ENCODE measurements around the gene PPP1R7. TPM values are rescaled to one million over a fixed set of nuclear protein-coding genes. Genes with fewer than 3 reads are reported as not detected.
A peak's percentile ranks its signal among the peaks of the same experiment; 100 is the strongest.

PPP1R7 gene
- total RNA-seq, 1 donor = 46.7 TPM

DNA sequence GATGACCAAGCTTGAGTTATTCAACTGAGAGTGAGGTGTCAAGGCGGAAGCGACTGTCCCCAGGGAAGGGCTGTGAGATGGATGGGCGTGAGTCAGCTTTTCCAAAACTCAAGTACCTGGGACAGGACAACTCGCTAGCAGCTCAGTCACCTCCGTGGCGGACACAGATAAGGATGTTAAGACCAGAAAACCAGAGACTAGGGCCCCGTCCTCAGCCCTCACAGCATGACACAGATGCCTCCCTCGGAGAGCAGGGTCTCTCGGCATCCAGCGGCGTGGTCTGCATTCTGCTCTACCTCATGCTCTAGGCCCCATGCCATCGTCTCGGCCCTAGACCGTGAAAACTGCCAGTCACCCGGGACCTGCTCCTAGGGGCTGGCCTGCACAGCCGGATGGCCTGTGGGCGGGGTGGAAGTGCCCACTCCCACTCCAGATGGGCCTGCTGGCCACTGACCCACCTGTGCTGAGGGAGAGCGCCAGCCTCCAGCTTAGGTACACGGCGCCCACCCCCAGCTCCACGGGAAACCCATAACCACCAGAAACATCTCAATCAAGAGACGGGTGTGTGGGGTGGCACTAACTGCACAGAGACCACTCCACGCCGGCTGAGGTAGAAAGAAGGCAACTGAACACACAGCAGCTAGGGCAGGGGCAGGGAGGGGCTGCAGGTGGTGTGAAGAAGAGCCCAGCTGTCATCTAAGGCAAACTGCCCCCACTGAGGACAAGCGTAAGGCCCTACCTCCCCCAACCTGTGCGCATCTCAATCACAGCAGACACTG, 78.0 kb downstream of the PPP1R7 start:
- DNase-seq (ENCODE audit: insufficient read length, low spot score, missing footprints) = peak; percentile 90
- Histone ChIP-seq H2AFZ (ENCODE audit: low read length) (no peak overlapping the region), H3K4me1 (ENCODE audit: insufficient read depth, low read length) (peaks cover 15% of the 10 kb centered on the region), H3K27me3 (ENCODE audit: insufficient read depth, low read length) (no peaks in the 10 kb centered on the region), H4K20me1 (ENCODE audit: insufficient read depth, low read length) (peaks cover 67% of the 10 kb centered on the region), H3K9me3 (ENCODE audit: low read depth, low read length) (no peaks in the 10 kb centered on the region), H3K36me3 (ENCODE audit: insufficient read depth, low read length) (peaks cover 69% of the 10 kb centered on the region), H3K4me3 (ENCODE audit: insufficient read depth, low read length) (no peak overlapping the region), H3K4me2 (ENCODE audit: insufficient read depth, low read length) (no peak overlapping the region), H3K79me2 (ENCODE audit: insufficient read depth, low read length) (peaks cover 18% of the 10 kb centered on the region), H3K27ac (ENCODE audit: low read depth, low read length) (no peak overlapping the region)
- TF ChIP-seq, protein P1, sequence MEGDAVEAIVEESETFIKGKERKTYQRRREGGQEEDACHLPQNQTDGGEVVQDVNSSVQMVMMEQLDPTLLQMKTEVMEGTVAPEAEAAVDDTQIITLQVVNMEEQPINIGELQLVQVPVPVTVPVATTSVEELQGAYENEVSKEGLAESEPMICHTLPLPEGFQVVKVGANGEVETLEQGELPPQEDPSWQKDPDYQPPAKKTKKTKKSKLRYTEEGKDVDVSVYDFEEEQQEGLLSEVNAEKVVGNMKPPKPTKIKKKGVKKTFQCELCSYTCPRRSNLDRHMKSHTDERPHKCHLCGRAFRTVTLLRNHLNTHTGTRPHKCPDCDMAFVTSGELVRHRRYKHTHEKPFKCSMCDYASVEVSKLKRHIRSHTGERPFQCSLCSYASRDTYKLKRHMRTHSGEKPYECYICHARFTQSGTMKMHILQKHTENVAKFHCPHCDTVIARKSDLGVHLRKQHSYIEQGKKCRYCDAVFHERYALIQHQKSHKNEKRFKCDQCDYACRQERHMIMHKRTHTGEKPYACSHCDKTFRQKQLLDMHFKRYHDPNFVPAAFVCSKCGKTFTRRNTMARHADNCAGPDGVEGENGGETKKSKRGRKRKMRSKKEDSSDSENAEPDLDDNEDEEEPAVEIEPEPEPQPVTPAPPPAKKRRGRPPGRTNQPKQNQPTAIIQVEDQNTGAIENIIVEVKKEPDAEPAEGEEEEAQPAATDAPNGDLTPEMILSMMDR (IDR thresholded peaks at IDR 0.05; ENCODE audit: extremely low read depth, low read depth, low read length) = no peak

DNA sequence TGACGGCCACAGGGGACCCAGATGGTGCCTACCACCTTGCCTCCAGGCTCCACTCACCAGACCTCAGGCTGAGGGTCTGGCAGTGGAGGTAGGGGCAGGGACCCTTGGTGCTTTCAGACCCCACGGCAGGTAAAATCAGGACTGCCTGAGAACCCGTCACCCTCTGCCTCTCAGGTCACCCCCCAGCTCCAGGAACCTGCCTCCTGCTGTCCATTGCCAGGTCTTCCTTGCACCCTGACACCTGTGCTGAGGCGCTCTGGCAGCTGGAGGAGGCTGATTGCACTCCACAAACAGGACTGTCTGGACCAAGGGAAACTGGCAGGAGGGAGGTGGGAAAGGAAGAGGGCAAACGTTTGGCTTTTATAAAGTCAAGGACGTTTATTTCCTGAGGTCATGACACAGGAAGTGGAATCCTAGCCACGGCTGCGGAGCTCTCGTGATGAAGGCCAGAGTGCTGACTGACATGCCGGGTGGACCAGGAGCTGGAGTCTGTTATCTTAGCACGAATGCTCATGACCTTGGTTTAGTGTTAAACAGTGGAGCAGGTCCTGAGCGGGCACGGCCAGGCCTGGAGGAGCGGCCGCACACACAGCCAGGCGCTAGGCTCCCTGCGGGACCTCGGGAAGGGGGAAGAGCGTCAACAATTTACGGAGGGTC, 78.7 kb downstream of the PPP1R7 start:
- Histone ChIP-seq H2AFZ (ENCODE audit: low read length) (no peak overlapping the region), H4K20me1 (ENCODE audit: insufficient read depth, low read length) (peaks cover 71% of the 10 kb centered on the region), H3K9me3 (ENCODE audit: low read depth, low read length) (no peaks in the 10 kb centered on the region), H3K27ac (ENCODE audit: low read depth, low read length) (no peak overlapping the region), H3K79me2 (ENCODE audit: insufficient read depth, low read length) (peaks cover 25% of the 10 kb centered on the region), H3K4me3 (ENCODE audit: insufficient read depth, low read length) (no peak overlapping the region), H3K27me3 (ENCODE audit: insufficient read depth, low read length) (no peaks in the 10 kb centered on the region), H3K4me1 (ENCODE audit: insufficient read depth, low read length) (peaks cover 10% of the 10 kb centered on the region), H3K4me2 (ENCODE audit: insufficient read depth, low read length) (no peak overlapping the region), H3K36me3 (ENCODE audit: insufficient read depth, low read length) (peaks cover 77% of the 10 kb centered on the region)
- DNase-seq (ENCODE audit: insufficient read length, low spot score, missing footprints) = peak; percentile 81
- TF ChIP-seq, protein P1 (IDR thresholded peaks at IDR 0.05; ENCODE audit: extremely low read depth, low read depth, low read length) = no peak

DNA sequence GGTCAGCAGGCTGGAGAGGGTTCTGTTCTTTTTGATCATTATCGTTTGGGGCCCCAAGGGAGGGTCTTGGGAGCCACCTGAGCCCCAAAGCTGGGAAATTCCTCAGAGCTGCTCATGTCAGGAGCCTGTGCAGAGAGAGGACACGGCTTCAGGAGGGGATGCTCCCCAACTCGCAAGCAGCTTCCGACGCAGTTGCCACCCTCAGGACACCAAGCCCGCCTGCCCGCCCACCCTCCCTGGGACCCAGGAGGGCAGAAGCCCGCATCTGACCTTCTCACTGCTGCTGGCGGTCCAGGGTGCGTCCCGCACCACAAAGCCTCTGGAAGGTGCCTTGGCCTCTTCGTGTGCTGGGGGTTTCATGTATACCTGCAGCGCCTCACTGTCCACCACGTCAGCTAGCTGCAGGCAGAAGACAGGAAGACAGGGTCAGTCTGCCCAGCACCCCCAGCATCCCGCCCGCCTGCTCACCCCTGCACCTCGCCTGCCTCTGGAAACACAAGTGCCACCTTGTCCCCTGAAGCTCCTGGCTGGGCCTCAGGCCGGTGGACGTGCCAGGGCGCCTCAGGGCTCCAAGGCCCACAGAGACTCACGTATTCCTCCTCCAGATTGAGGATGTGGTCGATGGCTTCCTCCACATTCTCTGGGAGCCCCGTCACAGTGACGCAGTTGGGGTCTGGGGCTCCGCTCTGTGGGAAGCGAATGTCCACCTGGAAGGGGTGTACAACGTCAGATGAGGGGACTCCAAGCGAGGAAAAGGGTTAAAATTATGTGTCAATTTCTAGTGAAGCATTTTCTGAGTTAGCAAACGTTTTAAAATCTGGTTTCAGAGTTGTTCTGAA, 79.5 kb downstream of the PPP1R7 start:
- TF ChIP-seq, protein P1 (IDR thresholded peaks at IDR 0.05; ENCODE audit: extremely low read depth, low read depth, low read length) = no peak
- Histone ChIP-seq H3K79me2 (ENCODE audit: insufficient read depth, low read length) (peaks cover 33% of the 10 kb centered on the region), H3K27ac (ENCODE audit: low read depth, low read length) (no peak overlapping the region), H3K36me3 (ENCODE audit: insufficient read depth, low read length) (peaks cover 84% of the 10 kb centered on the region), H3K4me1 (ENCODE audit: insufficient read depth, low read length) (peaks cover 2% of the 10 kb centered on the region), H2AFZ (ENCODE audit: low read length) (no peak overlapping the region), H4K20me1 (ENCODE audit: insufficient read depth, low read length) (peaks cover 71% of the 10 kb centered on the region), H3K27me3 (ENCODE audit: insufficient read depth, low read length) (no peaks in the 10 kb centered on the region), H3K4me3 (ENCODE audit: insufficient read depth, low read length) (no peak overlapping the region), H3K4me2 (ENCODE audit: insufficient read depth, low read length) (no peak overlapping the region), H3K9me3 (ENCODE audit: low read depth, low read length) (no peaks in the 10 kb centered on the region)
- peak; percentile 49 for DNase-seq (ENCODE audit: insufficient read length, low spot score, missing footprints)

Measured in osteoblast (primary cell).